A549 (cell line): ENCODE results near the gene C1QL1.

Experiments used
- CEBPB ChIP-seq, 2 experiments: fragments of >200 bp in 1 of 2; sonication (Bioruptor Twin) in 1 of 2; formaldehyde crosslinking in 1 of 2; IDR thresholded peaks; 2 replicates each; pipeline ENCODE4 v1.6.1; 2012 to 2016
- HDAC2 ChIP-seq: fragments of 200-600 bp; sonication (generic); IDR thresholded peaks from 2 replicates; pipeline ENCODE4 v1.6.1; 2016
- POLR2A ChIP-seq: IDR thresholded peaks from 2 replicates; pipeline ENCODE4 v1.6.1; 2012; ENCODE audit warnings: mild to moderate bottlenecking, low read length
- TF ChIP-seq, protein P1 (sequence below): fragments of >200 bp; sonication (Bioruptor Twin); formaldehyde crosslinking; IDR thresholded peaks from 3 replicates; pipeline ENCODE4 v1.5.1; 2016

DNA sequence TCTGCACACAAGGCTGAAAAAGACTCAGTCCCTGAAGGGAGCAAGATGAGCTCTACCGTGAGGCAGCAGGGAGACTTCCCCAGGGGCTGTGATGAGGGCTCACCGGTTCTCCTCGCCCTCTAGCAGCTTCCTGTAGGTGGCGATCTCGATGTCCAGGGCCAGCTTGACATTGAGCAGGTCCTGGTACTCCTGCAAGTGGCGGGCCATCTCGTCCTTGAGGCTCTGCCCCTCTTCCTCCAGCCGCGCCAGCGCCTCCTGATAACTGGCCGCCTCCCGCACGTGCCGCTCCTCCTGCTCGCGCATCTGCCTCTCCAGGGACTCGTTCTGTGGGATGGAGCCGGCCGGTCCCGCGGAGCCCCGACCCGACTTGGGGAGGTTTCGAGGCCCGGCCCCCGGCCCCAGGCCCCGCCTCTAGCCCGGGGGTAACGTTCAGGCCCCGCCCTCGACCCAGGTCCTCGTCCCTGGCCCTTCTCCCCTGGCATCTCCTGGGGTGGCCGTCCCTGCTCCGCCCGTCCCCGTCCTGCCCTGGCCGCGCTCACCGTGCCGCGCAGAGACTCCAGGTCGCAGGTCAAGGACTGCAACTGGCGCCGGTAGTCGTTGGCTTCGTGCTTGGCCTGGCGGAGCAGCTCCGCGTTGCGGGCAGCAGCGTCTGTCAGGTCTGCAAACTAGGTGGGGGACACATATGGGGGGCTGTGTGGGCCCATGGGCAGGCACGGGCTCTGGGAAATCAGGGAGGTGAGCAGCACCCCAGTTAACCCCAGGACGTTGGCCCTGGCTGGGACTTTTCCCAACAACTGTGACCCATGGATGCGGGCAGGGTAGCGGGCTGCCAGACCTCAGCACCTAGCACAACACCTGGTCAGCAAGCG, 56.7 kb downstream of the C1QL1 start:
- TF ChIP-seq HDAC2 (no peak), POLR2A (no peak), CEBPB (IDR thresholded peaks at IDR 0.05) (no peak)
- TF ChIP-seq, protein P1, sequence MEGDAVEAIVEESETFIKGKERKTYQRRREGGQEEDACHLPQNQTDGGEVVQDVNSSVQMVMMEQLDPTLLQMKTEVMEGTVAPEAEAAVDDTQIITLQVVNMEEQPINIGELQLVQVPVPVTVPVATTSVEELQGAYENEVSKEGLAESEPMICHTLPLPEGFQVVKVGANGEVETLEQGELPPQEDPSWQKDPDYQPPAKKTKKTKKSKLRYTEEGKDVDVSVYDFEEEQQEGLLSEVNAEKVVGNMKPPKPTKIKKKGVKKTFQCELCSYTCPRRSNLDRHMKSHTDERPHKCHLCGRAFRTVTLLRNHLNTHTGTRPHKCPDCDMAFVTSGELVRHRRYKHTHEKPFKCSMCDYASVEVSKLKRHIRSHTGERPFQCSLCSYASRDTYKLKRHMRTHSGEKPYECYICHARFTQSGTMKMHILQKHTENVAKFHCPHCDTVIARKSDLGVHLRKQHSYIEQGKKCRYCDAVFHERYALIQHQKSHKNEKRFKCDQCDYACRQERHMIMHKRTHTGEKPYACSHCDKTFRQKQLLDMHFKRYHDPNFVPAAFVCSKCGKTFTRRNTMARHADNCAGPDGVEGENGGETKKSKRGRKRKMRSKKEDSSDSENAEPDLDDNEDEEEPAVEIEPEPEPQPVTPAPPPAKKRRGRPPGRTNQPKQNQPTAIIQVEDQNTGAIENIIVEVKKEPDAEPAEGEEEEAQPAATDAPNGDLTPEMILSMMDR, result peak; percentile 66
